ENCODE data around the gene OCA2.

Gene OCA2

GRCh38 chr15:27707257-27707656 lies 391.9 kb downstream of the OCA2 start:
- no peak for TF ChIP-seq SIN3A (IDR thresholded peaks at IDR 0.05; ENCODE audit: borderline replicate concordance, insufficient read depth, low read length)
- no peak for TF ChIP-seq POLR2AphosphoS5 (IDR thresholded peaks at IDR 0.05; ENCODE audit: low read depth, low read length)
- TF ChIP-seq TAF1 (IDR thresholded peaks at IDR 0.05; ENCODE audit: borderline replicate concordance, insufficient read depth, low read length), result no peak
- TF ChIP-seq FOXP2 (optimal IDR thresholded peaks at IDR 0.05; ENCODE audit: borderline replicate concordance, extremely low read depth, extremely low read length, insufficient read depth), result no peak
- TF ChIP-seq REST (IDR thresholded peaks at IDR 0.05; ENCODE audit: insufficient read depth in 1 of 2, low read depth in 2 of 2, low read length in 2 of 2), result no peak

GRCh38 chr15:27706300-27706699 lies 392.8 kb downstream of the OCA2 start:
- TF ChIP-seq SIN3A (IDR thresholded peaks at IDR 0.05; ENCODE audit: borderline replicate concordance, insufficient read depth, low read length) (no peak), POLR2AphosphoS5 (IDR thresholded peaks at IDR 0.05; ENCODE audit: low read depth, low read length) (no peak), TAF1 (IDR thresholded peaks at IDR 0.05; ENCODE audit: borderline replicate concordance, insufficient read depth, low read length) (no peak), FOXP2 (optimal IDR thresholded peaks at IDR 0.05; ENCODE audit: borderline replicate concordance, extremely low read depth, extremely low read length, insufficient read depth) (no peak), REST (IDR thresholded peaks at IDR 0.05; ENCODE audit: insufficient read depth in 1 of 2, low read depth in 2 of 2, low read length in 2 of 2) (no peak)

- no peak for TF ChIP-seq POLR2AphosphoS5 (IDR thresholded peaks at IDR 0.05; ENCODE audit: low read depth, low read length)
- TF ChIP-seq TAF1 (IDR thresholded peaks at IDR 0.05; ENCODE audit: borderline replicate concordance, insufficient read depth, low read length), result no peak
- TF ChIP-seq REST (IDR thresholded peaks at IDR 0.05; ENCODE audit: insufficient read depth in 1 of 2, low read depth in 2 of 2, low read length in 2 of 2), result no peak
- no peak for TF ChIP-seq SIN3A (IDR thresholded peaks at IDR 0.05; ENCODE audit: borderline replicate concordance, insufficient read depth, low read length)
- TF ChIP-seq FOXP2 (optimal IDR thresholded peaks at IDR 0.05; ENCODE audit: borderline replicate concordance, extremely low read depth, extremely low read length, insufficient read depth), result no peak
Measured at GRCh38 chr15:27705056-27705455, 394.1 kb downstream of the OCA2 start.

All from PFSK-1 (cell line).